Neural cell (in vitro differentiated cells): ENCODE results near the gene GGCT. TPM values are rescaled to one million over a fixed set of nuclear protein-coding genes. Genes with fewer than 3 reads are reported as not detected.

Source experiments
- H2AFZ ChIP-seq: fragments of 200-600, 300-800 bp; sonication (generic), shearing (Covaris generic); 2 replicates; pipeline ENCODE4 v1.6.0; 2014; ENCODE audit warnings: low read depth, mild to moderate bottlenecking, antibody characterized with exemption, low read length, moderate library complexity
- H3F3A ChIP-seq: fragments of 200-600 bp; shearing (Covaris generic); 2 replicates; pipeline ENCODE4 v1.6.1; 2016; ENCODE audit warnings: mild to moderate bottlenecking, moderate library complexity, mixed read lengths, antibody characterized with exemption, low read length; ENCODE audit not compliant: insufficient read depth, poor library complexity, severe bottlenecking
- H3K27ac ChIP-seq: fragments of 200-600, 300-800 bp; sonication (generic), shearing (Covaris generic); 2 replicates; pipeline ENCODE4 v1.5.1; 2014; ENCODE audit warnings: mild to moderate bottlenecking, low read length, moderate library complexity
- H3K27me3 ChIP-seq: fragments of 300-800, 200-600 bp; sonication (generic), shearing (Covaris generic); 2 replicates; pipeline ENCODE4 v1.6.0; 2014; ENCODE audit warnings: mild to moderate bottlenecking, low read depth, low read length, moderate library complexity; ENCODE audit not compliant: insufficient read depth
- H3K36me3 ChIP-seq: fragments of 300-800, 200-600 bp; sonication (generic), shearing (Covaris generic); 2 replicates; pipeline ENCODE4 v1.5.1; 2014; ENCODE audit warnings: mild to moderate bottlenecking, antibody characterized with exemption, low read length, moderate library complexity; ENCODE audit not compliant: insufficient read depth
- H3K4me2 ChIP-seq: fragments of 300-800, 200-600 bp; sonication (generic), shearing (Covaris generic); 2 replicates; pipeline ENCODE4 v1.6.0; 2014; ENCODE audit warnings: mild to moderate bottlenecking, low read length
- H3K4me3 ChIP-seq: fragments of 300-800, 200-600 bp; sonication (generic), shearing (Covaris generic); 2 replicates; pipeline ENCODE4 v1.5.1; 2014; ENCODE audit warnings: mild to moderate bottlenecking, low read length, moderate library complexity
- H3K79me2 ChIP-seq: fragments of 200-600 bp; shearing (Covaris generic); replicated peaks from 2 replicates; pipeline ENCODE4 v1.6.0; 2014; ENCODE audit warnings: mild to moderate bottlenecking, low read length, moderate library complexity; ENCODE audit not compliant: insufficient read depth
- H3K9ac ChIP-seq: fragments of 300-800, 200-600 bp; sonication (generic), shearing (Covaris generic); 2 replicates; pipeline ENCODE4 v1.6.1; 2016; ENCODE audit warnings: mild to moderate bottlenecking, low read length, mixed read lengths
- H3K9me2 ChIP-seq: fragments of 200-600 bp; shearing (Covaris generic); 2 replicates; pipeline ENCODE4 v1.6.1; 2016; ENCODE audit warnings: mild to moderate bottlenecking, low read length, mixed read lengths; ENCODE audit not compliant: insufficient read depth
- H3K9me3 ChIP-seq: fragments of 200-600, 300-800 bp; sonication (generic), shearing (Covaris generic); 2 replicates; pipeline ENCODE4 v1.6.1; 2016; ENCODE audit warnings: mild to moderate bottlenecking, mixed run types, low read length, moderate library complexity, mixed read lengths
- H4K20me1 ChIP-seq: fragments of 200-600 bp; shearing (Covaris generic); 2 replicates; pipeline ENCODE4 v1.6.1; 2016; ENCODE audit warnings: mild to moderate bottlenecking, mixed run types; ENCODE audit not compliant: insufficient read depth
- CTCF ChIP-seq: fragments of 450-650 bp; IDR thresholded peaks from 2 replicates; pipeline ENCODE4 v1.5.1; 2014; ENCODE audit warnings: antibody characterized with exemption, mild to moderate bottlenecking, moderate library complexity; ENCODE audit not compliant: poor library complexity, severe bottlenecking
- EP300 ChIP-seq: fragments of 450-650 bp; conservative IDR thresholded peaks from 2 replicates; pipeline ENCODE4 v1.6.1; 2014; ENCODE audit warnings: antibody characterized with exemption, mild to moderate bottlenecking, moderate library complexity; ENCODE audit not compliant: poor library complexity, severe bottlenecking
- EZH2 ChIP-seq: fragments of 200-600, 300-800 bp; shearing (Covaris generic), sonication (generic); IDR thresholded peaks from 2 replicates; pipeline ENCODE4 v1.6.1; 2014; ENCODE audit warnings: antibody characterized with exemption, low read length, borderline replicate concordance, mild to moderate bottlenecking; ENCODE audit not compliant: insufficient read depth, poor library complexity, severe bottlenecking
- MXI1 ChIP-seq: fragments of 450-650 bp; conservative IDR thresholded peaks from 2 replicates; pipeline ENCODE4 v1.6.1; 2014; ENCODE audit warnings: antibody characterized with exemption, mild to moderate bottlenecking; ENCODE audit not compliant: poor library complexity, severe bottlenecking
- POLR2AphosphoS5 ChIP-seq: IDR thresholded peaks from 2 replicates; pipeline ENCODE4 v1.6.1; 2012
- RAD21 ChIP-seq: fragments of 450-650 bp; conservative IDR thresholded peaks from 2 replicates; pipeline ENCODE4 v1.6.1; 2014; ENCODE audit warnings: antibody characterized with exemption, mild to moderate bottlenecking, moderate library complexity
- REST ChIP-seq: IDR thresholded peaks from 2 replicates; pipeline ENCODE4 v1.6.1; 2012; ENCODE audit warnings: borderline replicate concordance
- SMC3 ChIP-seq: fragments of 450-650 bp; conservative IDR thresholded peaks from 2 replicates; pipeline ENCODE4 v1.6.1; 2014; ENCODE audit warnings: antibody characterized with exemption, mild to moderate bottlenecking, moderate library complexity; ENCODE audit not compliant: poor library complexity
- TAF1 ChIP-seq: IDR thresholded peaks from 2 replicates; pipeline ENCODE4 v1.6.1; 2012; ENCODE audit warnings: low read depth
- polyA plus RNA-seq: library from polyadenylated mRNA; depleted of rRNA; stranded (reverse); fragments of >200 nt; gene quantifications from 2 replicates; pipeline ENCODE4 v1.2.3, GENCODE V29; 2014

GGCT gene
- polyA plus RNA-seq, 1 donor from 2014 or later: 39.8 TPM

- no peaks in the 10 kb centered on the region for H3F3A ChIP-seq
- no peaks in the 10 kb centered on the region for H3K27me3 ChIP-seq
- peak overlapping the region; percentile 79 for H3K4me3 ChIP-seq
- peak overlapping the region; percentile 60 for H3K9ac ChIP-seq
- H3K9me2 ChIP-seq: no peaks in the 10 kb centered on the region
- no peaks in the 10 kb centered on the region for H3K79me2 ChIP-seq
- no peak overlapping the region for H3K27ac ChIP-seq
- no peaks in the 10 kb centered on the region for H3K36me3 ChIP-seq
- no peaks in the 10 kb centered on the region for H4K20me1 ChIP-seq
- TF ChIP-seq EZH2 (no peak), TAF1 (no peak), REST (no peak), POLR2AphosphoS5 (no peak), MXI1 (no peak), RAD21 (no peak), SMC3 (no peak), EP300 (no peak), CTCF (no peak)
- H3K9me3 ChIP-seq: no peaks in the 10 kb centered on the region
- H2AFZ ChIP-seq: no peak overlapping the region
- H3K4me2 ChIP-seq: peak overlapping the region; percentile 74
Observed at GRCh38 chr7:30503274-30504212, 1.1 kb downstream of the GGCT start.

- Histone ChIP-seq H2AFZ (no peak overlapping the region), H3K9me2 (no peaks in the 10 kb centered on the region), H3K79me2 (no peaks in the 10 kb centered on the region), H3K4me2 (no peak overlapping the region), H4K20me1 (no peaks in the 10 kb centered on the region), H3K27ac (no peak overlapping the region), H3K36me3 (no peaks in the 10 kb centered on the region), H3K9ac (no peak overlapping the region), H3K9me3 (no peaks in the 10 kb centered on the region), H3K27me3 (no peaks in the 10 kb centered on the region), H3K4me3 (no peak overlapping the region), H3F3A (no peaks in the 10 kb centered on the region)
- TF ChIP-seq RAD21: no peak
- TF ChIP-seq POLR2AphosphoS5: no peak
- TF ChIP-seq EP300: no peak
- TF ChIP-seq TAF1: no peak
- no peak for TF ChIP-seq SMC3
- no peak for TF ChIP-seq MXI1
- no peak for TF ChIP-seq REST
Observed at GRCh38 chr7:30502470-30503251, 2.0 kb downstream of the GGCT start.
